Cardiac atrium fibroblast (primary cell): Measurements from ENCODE around the gene NUDT1. TPM values are rescaled to one million over a fixed set of nuclear protein-coding genes. Genes with fewer than 3 reads are reported as not detected.

ENCODE experiments used
- total RNA-seq: library from RNA; depleted of rRNA; stranded (reverse); fragments of >200 nt; gene quantifications from 2 replicates; pipeline ENCODE4 v1.2.3, GENCODE V29; 2015

The NUDT1 gene
- total RNA-seq: 22.6 and 22.8 TPM in 2 replicates

DNA sequence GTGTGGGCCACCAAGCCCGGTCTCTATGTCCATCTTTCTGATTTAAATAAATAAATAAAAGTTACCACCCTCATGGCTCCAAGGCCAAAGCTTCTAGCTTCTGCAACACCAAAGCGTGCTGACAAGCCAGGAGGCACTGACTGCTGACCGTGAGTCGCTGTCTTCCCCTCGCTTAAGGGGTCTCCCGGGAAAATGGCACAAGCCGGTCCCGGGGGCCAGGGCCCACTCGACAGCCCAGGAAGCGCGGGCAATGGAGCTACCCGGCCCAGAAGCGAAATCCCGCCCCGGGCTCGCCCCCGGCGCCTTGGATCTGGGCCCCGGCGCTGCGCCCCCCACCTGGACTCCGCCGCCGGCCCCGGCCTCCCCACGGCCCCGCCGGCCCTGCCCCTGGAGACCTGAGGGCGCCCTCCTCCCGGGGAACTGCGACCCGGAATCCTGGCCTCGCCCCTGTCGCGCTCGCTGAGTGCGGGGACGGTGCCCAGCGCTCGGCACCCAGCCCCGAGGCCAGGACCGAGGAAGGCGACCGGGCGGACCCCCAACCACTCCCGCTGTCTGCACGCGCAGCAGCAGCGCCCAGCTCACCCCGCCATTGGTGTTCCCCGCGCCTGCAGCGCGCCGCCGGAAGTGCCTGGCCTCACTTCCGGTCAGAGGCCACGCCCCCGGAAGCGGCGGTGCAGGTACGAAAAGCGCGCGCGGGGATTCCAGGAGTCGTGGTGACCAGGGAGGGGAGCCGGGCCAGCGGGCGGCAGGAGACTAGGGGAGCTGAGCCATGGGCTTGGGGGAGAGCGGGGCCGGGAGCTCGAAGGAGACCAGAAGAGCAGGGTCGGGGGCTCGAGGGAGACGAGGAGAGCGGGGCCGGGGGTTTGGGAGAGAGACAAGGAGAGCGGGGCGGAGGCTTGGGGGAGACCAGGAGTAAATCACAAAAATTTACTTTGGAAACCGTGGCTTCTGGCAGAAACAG lies at the start of gene NUDT1, which contains the start of gene MRM2:
Gene NUDT1 (plus strand): TSS at position 647 of the 961 bp plus-strand sequence. CDS start 2,349 bp downstream, outside the sequence.
Gene MRM2 (minus strand): TSS at position 626 of the 961 bp plus-strand sequence. CDS start 36 bp downstream, at position 590.

GRCh38 chr7:2232766-2233520 lies 9.1 kb upstream of the NUDT1 start, which contains the start of gene MAD1L1:
Gene MAD1L1, minus strand, starts transcription at chr7:2232945. Its CDS starts 2,812 bp downstream, at chr7:2230133.

Other genes starting within 250 kb of the NUDT1 start
- gene MAD1L1, start 9.3 kb upstream of the NUDT1 start, total RNA-seq: 37.2 and 37.9 TPM in 2 replicates
- 20.3 and 28.5 TPM in 2 replicates for gene MRM2, start within 50 bp of the NUDT1 start, total RNA-seq
- 12.3 and 28.4 TPM in 2 replicates for gene SNX8, start 72.2 kb downstream of the NUDT1 start, total RNA-seq
- 145 and 161 TPM in 2 replicates for gene EIF3B, start 112.6 kb downstream of the NUDT1 start, total RNA-seq
- 12.8 and 28.8 TPM in 2 replicates for gene CHST12, start 161.4 kb downstream of the NUDT1 start, total RNA-seq
- gene GRIFIN, start 234.2 kb downstream of the NUDT1 start, total RNA-seq: not detected in 2 replicates